ENCODE results near the gene IPMK.
A peak's percentile ranks its signal among the peaks of the same experiment; 100 is the strongest.

The IPMK gene

GRCh38 chr10:58278962-58279307 is 11.2 kb upstream of the IPMK start:
- no peak overlapping the region for H3K4me3 ChIP-seq (ENCODE audit: low read length)
- no peak for DNase-seq (ENCODE audit: low read depth)
- no peak for TF ChIP-seq CTCF (conservative IDR thresholded peaks at IDR 0.05; ENCODE audit: low read depth, low read length)

GRCh38 chr10:58278274-58278961 is 10.7 kb upstream of the IPMK start:
- no peak for TF ChIP-seq CTCF (conservative IDR thresholded peaks at IDR 0.05; ENCODE audit: low read depth, low read length)
- no peak overlapping the region for H3K4me3 ChIP-seq (ENCODE audit: low read length)
- no peak for DNase-seq (ENCODE audit: low read depth)

DNA sequence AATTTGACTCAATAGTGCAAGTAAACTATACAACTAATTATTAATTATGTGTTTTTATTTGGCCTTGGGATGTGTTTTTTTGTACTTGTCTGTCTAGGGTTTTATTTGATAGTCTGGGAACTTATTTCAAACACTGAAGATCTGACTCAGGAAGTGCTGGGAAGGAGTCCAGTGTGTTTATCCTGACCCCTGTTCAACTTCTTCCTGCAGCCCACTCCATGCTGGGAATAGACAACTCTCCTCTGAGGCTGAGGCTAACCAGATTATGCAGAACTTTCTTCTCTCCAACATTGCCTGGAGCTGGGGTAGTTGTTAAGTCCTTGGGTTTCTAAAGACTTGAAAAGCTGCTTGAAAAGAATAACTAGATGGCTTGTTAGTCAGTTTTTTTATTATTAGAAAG is 8.2 kb upstream of the IPMK start:
- no peak for DNase-seq (ENCODE audit: low read depth)
- H3K4me3 ChIP-seq (ENCODE audit: low read length): no peak overlapping the region
- TF ChIP-seq CTCF (conservative IDR thresholded peaks at IDR 0.05; ENCODE audit: low read depth, low read length): no peak

- no peak for TF ChIP-seq CTCF (conservative IDR thresholded peaks at IDR 0.05; ENCODE audit: low read depth, low read length)
- no peak for DNase-seq (ENCODE audit: low read depth)
- H3K4me3 ChIP-seq (ENCODE audit: low read length): no peak overlapping the region
Measured at GRCh38 chr10:58275261-58275660, 7.6 kb upstream of the IPMK start.

GRCh38 chr10:58269782-58270290 is 2.1 kb upstream of the IPMK start:
- DNase-seq (ENCODE audit: low read depth): no peak
- H3K4me3 ChIP-seq (ENCODE audit: low read length): peak overlapping the region; percentile 83
- no peak for TF ChIP-seq CTCF (conservative IDR thresholded peaks at IDR 0.05; ENCODE audit: low read depth, low read length)

DNA sequence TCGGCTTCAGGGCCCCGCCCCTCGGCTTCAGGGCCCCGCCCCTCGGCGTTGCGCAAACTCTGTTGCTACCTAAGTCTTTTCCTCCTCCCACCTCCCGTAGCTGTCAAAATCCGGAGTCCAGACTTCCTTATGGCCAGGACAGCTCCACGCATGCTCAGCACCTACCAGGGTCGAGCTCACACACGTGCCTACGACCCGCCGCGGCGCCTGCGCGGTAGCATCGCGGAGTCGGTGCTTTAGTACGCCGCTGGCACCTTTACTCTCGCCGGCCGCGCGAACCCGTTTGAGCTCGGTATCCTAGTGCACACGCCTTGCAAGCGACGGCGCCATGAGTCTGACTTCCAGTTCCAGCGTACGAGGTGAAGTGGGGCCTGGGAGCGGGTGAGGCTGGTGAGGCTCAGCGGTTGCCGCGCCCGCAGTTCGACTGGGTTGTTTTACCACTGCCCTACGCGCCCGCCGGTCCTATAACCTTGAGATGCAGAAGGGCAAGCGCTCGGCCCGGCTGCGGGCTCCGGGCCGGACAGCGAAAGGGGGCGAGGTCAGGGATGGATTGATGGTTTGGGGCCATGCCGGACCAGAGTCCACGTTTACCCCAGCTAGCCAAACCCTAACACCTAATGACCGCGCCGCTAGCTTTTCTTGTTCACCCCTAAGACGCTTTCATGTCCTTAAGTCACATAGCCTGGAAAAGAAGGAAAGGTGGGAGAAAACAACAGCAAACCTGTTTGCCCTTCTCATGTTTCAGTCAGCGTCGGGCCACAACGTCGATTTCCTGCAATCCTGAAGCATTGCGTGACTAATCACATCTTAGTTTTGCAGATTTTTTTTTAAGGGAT is 1.5 kb upstream of the IPMK start, which contains the start of gene CISD1:
CISD1 (plus strand) TSS at position 217 of the 836 bp plus-strand sequence; CDS start at position 329, 112 bp downstream.
- peak within 1 kb of the TSS; percentile 83 for H3K4me3 ChIP-seq (ENCODE audit: low read length)
- peak; percentile 99 for DNase-seq (ENCODE audit: low read depth)

More for the DNA sequence above, 1.5 kb upstream of the IPMK start, which contains the start of gene CISD1:
- no peak for TF ChIP-seq CTCF (conservative IDR thresholded peaks at IDR 0.05; ENCODE audit: low read depth, low read length)
